ENCODE measurements around the gene ADAMTS2. TPM values are rescaled to one million over a fixed set of nuclear protein-coding genes. Genes with fewer than 3 reads are reported as not detected.
A peak's percentile ranks its signal among the peaks of the same experiment; 100 is the strongest.

ADAMTS2 gene
- total RNA-seq, 2 experiments from 2014 or later: not detected

DNA sequence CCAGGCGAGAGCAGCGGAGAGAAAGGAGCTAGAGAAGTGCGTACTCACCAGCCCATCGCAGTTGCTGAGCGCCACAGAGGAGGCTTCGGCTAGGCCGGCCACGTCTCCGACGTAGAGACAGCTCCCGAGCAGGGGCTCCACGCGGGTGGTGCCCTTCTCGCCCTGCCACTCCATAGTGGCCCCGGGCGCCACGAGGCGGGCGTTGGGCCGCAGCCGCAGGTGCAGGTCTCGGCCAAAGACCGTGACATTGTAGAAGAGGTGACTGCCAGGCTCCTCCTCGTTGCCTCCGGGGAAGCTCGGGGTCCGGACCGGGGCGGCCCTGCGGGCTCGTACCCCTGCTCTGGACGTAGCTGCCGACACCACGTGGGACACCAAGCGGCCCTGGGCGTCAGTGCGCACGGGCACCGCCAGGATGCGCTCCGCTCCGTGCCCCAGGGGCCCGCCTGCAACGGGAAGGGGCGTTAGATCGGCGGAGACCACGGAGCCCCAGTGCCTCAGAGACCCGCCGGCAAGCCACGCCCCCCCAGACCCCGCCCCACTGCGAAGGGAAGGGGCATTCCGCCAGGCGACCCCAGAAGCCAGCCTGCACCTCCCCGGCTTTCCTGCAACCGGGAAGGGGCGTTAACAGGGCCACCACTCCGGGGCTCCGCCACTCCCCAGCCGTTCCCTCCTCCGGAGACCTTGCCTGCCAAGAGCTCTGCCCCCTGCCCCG, 1.4 kb downstream of the ADAMTS2 start:
- no peak overlapping the region for H3K27ac ChIP-seq (ENCODE audit: low read depth in 1 of 2, low read length in 2 of 2)
- ATAC-seq (ENCODE audit: poor library complexity) (no peak), DNase-seq (peak in 1 of 14 experiments; percentile 4)
- peaks cover 6% of the 10 kb centered on the region for H3K4me1 ChIP-seq (ENCODE audit: insufficient read depth, low read length)
- H3K27me3 ChIP-seq (ENCODE audit: control insufficient read depth in 1 of 2, insufficient read depth in 2 of 2, low read length in 2 of 2): peaks cover 39 to 57% of the 10 kb centered on the region in 2 experiments
- no peak for TF ChIP-seq CTCF (IDR thresholded peaks at IDR 0.05)
- H3K27ac Mint-ChIP-seq: no peak overlapping the region
- H3K9me3 ChIP-seq (ENCODE audit: control insufficient read depth in 1 of 2, insufficient read depth in 1 of 2, low read length in 2 of 2): peaks cover 0 to 12% of the 10 kb centered on the region in 2 experiments
- CTCF ChIA-PET: no interaction called here
- no peak overlapping the region for H3K4me3 ChIP-seq (ENCODE audit: low read length)
- POLR2A ChIA-PET: no interaction called here
- H3K36me3 Mint-ChIP-seq (ENCODE audit: low read depth): no peaks in the 10 kb centered on the region
- intact Hi-C loops (cut with DNase I, micrococcal nuclease): no loop called here
- no peaks in the 10 kb centered on the region for H3K9me3 Mint-ChIP-seq
- H3K4me3 Mint-ChIP-seq: no peak overlapping the region
- peaks cover 64% of the 10 kb centered on the region for H3K27me3 Mint-ChIP-seq
- H3K4me1 Mint-ChIP-seq (ENCODE audit: low read depth): peaks cover 16% of the 10 kb centered on the region
- H3K36me3 ChIP-seq (ENCODE audit: insufficient read depth, low read length): no peaks in the 10 kb centered on the region

DNA sequence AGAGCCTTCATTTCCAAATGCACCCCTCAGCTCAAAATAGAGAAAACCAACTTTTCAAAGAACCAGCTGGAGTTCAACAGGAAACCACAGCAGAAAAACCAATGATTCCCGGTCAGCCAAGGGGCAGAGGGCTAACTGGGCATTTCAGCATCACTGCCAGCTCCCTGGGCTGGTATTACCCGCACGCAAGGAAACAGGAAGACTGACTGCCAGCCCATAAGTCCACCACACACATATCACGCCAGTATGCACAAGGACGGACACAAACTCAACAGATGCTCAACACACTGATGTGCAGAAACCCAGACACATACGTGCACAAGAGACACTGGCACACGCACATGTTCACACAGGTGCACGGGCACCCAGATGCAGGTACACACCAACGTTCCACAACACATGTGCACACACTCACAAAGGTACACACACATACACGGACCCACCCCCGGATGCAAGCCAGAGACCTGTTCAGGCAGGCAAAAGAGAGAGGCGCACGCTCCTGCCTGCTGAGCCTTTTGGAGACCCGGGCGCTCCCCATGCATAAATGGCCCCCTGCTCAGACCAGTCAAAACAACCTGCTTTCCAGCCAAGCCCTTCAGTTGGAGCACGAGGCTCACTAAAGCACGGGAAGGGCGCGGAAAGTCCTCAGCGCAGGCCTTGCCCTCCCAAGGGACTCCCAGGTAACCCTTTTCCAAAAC, 2.1 kb downstream of the ADAMTS2 start:
- CTCF ChIA-PET: no interaction called here
- peaks cover 62% of the 10 kb centered on the region for H3K27me3 Mint-ChIP-seq

GRCh38 chr5:179342577-179342976, 2.7 kb downstream of the ADAMTS2 start:
- intact Hi-C loops (cut with DNase I, micrococcal nuclease): no loop called here
- Histone ChIP-seq H3K9me3 (ENCODE audit: control insufficient read depth in 1 of 2, insufficient read depth in 1 of 2, low read length in 2 of 2) (peaks cover 0 to 12% of the 10 kb centered on the region in 2 experiments), H3K27ac (ENCODE audit: low read depth in 1 of 2, low read length in 2 of 2) (no peak overlapping the region), H3K36me3 (ENCODE audit: insufficient read depth, low read length) (no peaks in the 10 kb centered on the region), H3K4me3 (ENCODE audit: low read length) (no peak overlapping the region), H3K4me1 (ENCODE audit: insufficient read depth, low read length) (peaks cover 6% of the 10 kb centered on the region), H3K27me3 (ENCODE audit: control insufficient read depth in 1 of 2, insufficient read depth in 2 of 2, low read length in 2 of 2) (peaks cover 34 to 47% of the 10 kb centered on the region in 2 experiments)
- Mint-ChIP-seq H3K27ac (no peak overlapping the region), H3K36me3 (ENCODE audit: low read depth) (no peaks in the 10 kb centered on the region), H3K4me1 (ENCODE audit: low read depth) (peaks cover 16% of the 10 kb centered on the region), H3K4me3 (no peak overlapping the region), H3K27me3 (peaks cover 56% of the 10 kb centered on the region), H3K9me3 (no peaks in the 10 kb centered on the region)
- DNase-seq (no peak), ATAC-seq (ENCODE audit: poor library complexity) (no peak)
- TF ChIP-seq CTCF (IDR thresholded peaks at IDR 0.05): no peak
- POLR2A ChIA-PET: no interaction called here
- CTCF ChIA-PET: no interaction called here

More for the DNA sequence above, 2.1 kb downstream of the ADAMTS2 start:
- ATAC-seq (ENCODE audit: poor library complexity) (no peak), DNase-seq (no peak)
- H3K27me3 ChIP-seq (ENCODE audit: control insufficient read depth in 1 of 2, insufficient read depth in 2 of 2, low read length in 2 of 2): peaks cover 36 to 52% of the 10 kb centered on the region in 2 experiments
- H3K36me3 ChIP-seq (ENCODE audit: insufficient read depth, low read length): no peaks in the 10 kb centered on the region
- POLR2A ChIA-PET: no interaction called here
- Mint-ChIP-seq H3K4me3 (peak overlapping the region; percentile 25), H3K27ac (no peak overlapping the region), H3K36me3 (ENCODE audit: low read depth) (no peaks in the 10 kb centered on the region), H3K9me3 (no peaks in the 10 kb centered on the region), H3K4me1 (ENCODE audit: low read depth) (peaks cover 16% of the 10 kb centered on the region)
- H3K4me1 ChIP-seq (ENCODE audit: insufficient read depth, low read length): peaks cover 6% of the 10 kb centered on the region
- no peak for TF ChIP-seq CTCF (IDR thresholded peaks at IDR 0.05)
- intact Hi-C loops (cut with DNase I, micrococcal nuclease): no loop called here
- H3K9me3 ChIP-seq (ENCODE audit: control insufficient read depth in 1 of 2, insufficient read depth in 1 of 2, low read length in 2 of 2): peaks cover 0 to 12% of the 10 kb centered on the region in 2 experiments
- H3K27ac ChIP-seq (ENCODE audit: low read depth in 1 of 2, low read length in 2 of 2): no peak overlapping the region
- H3K4me3 ChIP-seq (ENCODE audit: low read length): no peak overlapping the region
